ENCODE measurements around the gene TTLL11. TPM values are rescaled to one million over a fixed set of nuclear protein-coding genes. Genes with fewer than 3 reads are reported as not detected.
A peak's percentile ranks its signal among the peaks of the same experiment; 100 is the strongest.

TTLL11 gene
- total RNA-seq, 1 donor from 2014 or later: 23.9 TPM

DNA sequence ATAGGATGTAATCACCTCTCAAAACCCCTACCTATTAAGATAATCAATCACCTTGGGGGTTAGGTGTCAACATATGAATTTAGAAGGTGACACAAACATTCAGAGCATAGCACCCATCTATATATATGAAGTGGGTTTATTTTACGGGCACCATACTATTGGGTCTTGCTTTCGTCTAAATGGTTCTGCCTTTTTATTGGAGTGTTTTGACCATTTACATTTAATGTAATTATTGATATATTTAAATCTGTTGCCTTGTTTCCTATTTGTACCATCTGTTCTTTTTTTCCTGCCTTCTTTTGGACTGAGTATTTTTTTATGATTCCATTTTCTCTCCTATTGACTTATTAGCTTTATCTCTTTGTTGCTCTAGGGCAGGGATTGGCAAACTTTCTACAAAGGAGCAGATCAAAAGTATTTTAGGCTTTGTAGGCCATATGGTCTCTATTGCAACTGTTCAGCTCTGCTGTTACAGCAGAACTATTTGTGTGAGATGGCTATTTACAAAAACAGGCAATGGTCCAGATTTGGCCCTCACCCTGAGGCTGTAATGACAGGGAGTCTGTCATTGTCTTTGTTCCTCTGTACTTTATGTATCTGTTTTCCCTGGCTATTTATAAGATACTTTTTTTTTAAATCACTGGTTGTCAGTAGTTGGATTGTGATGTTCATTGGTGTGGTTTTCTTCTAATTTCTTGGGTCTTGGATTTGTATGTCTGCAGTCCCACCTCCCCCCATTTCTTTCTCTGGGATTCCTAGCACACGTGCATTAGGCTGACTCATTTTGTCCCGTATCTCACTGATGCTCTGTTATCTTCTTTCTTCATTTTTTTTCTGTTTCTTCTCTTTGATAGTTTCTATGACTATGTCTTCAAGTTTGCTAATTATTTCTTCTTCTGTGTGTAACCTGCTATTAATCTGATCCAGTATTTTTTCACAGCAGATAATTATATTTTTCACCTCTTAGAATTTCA, 314.6 kb downstream of the TTLL11 start:
- TF ChIP-seq, protein P1, sequence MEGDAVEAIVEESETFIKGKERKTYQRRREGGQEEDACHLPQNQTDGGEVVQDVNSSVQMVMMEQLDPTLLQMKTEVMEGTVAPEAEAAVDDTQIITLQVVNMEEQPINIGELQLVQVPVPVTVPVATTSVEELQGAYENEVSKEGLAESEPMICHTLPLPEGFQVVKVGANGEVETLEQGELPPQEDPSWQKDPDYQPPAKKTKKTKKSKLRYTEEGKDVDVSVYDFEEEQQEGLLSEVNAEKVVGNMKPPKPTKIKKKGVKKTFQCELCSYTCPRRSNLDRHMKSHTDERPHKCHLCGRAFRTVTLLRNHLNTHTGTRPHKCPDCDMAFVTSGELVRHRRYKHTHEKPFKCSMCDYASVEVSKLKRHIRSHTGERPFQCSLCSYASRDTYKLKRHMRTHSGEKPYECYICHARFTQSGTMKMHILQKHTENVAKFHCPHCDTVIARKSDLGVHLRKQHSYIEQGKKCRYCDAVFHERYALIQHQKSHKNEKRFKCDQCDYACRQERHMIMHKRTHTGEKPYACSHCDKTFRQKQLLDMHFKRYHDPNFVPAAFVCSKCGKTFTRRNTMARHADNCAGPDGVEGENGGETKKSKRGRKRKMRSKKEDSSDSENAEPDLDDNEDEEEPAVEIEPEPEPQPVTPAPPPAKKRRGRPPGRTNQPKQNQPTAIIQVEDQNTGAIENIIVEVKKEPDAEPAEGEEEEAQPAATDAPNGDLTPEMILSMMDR (IDR thresholded peaks at IDR 0.05; ENCODE audit: partially characterized antibody, unreplicated experiment): no peak
- Mint-ChIP-seq H3K4me1 (ENCODE audit: low read depth, unreplicated experiment) (peaks cover 38% of the 10 kb centered on the region), H3K36me3 (ENCODE audit: unreplicated experiment) (peaks cover 4% of the 10 kb centered on the region), H3K27ac (ENCODE audit: unreplicated experiment) (peak overlapping the region; percentile 63), H3K9me3 (ENCODE audit: unreplicated experiment) (peaks cover 11% of the 10 kb centered on the region), H3K4me3 (ENCODE audit: unreplicated experiment) (no peak overlapping the region), H3K27me3 (ENCODE audit: unreplicated experiment) (peaks cover 12% of the 10 kb centered on the region)
- DNase-seq: no peak

DNA sequence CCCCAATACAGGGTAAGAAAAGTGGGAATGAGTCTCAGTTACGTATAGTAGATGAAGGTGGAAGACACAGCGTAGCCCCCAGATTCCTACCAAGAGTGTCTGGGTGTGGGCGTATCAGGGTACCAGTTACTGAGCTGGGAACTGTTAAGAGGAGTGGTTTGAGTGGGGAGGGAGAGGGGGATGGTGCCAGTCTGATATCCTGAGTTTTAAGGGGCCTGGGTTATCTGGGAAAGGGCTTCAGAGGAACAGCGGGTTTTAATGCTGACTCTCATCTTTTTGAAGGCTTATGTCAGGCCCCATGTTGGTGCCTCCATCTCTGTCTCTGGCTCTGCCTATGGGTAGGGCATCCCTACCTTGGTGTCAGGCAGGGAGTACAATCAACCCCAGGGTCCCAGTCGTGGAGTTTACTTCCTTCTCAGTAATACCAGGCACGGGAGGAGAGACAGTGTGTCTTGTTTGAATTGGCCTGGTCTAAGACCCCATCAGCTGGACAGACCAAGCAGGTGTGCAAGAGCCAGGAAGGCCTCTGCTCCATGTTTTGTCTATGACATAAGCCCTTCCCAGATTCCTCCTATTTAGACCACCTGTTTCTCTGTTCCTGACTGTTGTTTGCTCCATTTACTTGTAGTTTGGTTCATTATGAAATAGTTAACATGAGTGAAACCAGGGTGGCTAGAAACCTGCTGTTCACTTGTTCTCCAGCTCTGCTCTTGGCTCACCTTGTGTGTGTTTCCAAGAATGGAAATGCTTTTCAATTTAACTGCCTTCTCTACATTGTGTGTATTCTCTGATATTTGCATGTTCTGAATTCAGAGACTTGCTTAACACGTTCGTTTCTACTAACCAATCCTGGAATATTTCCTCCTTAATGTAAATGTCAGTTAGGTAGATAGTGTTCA, 316.1 kb downstream of the TTLL11 start:
- peaks cover 7% of the 10 kb centered on the region for H3K27me3 Mint-ChIP-seq (ENCODE audit: unreplicated experiment)

DNA sequence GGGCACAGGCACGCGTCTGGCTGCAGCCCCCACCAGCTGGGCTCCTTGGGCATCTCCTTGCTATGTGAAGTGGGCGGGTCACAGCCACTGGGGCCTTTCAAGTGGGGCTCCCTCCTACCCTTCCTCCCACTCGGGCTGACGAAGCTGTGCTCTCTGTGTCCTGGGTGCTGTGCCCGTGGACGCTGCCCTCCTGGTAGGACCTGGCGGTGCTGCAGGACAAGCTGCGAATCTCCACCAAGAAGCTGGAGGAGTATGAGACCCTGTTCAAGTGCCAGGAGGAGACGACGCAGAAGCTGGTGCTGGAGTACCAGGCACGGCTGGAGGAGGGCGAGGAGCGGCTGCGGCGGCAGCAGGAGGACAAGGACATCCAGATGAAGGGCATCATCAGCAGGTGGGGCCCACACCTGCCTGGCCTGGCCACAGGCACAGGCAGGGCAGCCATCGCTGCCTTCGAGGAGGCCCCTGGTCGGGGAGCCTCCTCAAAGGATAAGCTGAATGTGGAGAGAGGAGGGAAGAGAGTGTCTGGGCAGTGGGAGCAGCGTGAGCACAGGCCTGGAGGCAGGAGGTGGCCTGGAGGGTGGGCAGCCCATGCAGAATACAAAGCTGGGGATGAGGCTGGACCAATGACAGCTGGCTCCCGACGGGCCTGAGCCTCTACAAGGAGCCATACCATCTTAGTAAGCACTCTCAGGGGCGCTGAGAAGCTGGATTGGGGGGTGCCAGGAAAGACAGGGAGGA, 316.9 kb downstream of the TTLL11 start:
- peaks cover 4% of the 10 kb centered on the region for H3K36me3 Mint-ChIP-seq (ENCODE audit: unreplicated experiment)
- no peak overlapping the region for H3K27ac Mint-ChIP-seq (ENCODE audit: unreplicated experiment)
- H3K4me1 Mint-ChIP-seq (ENCODE audit: low read depth, unreplicated experiment): peaks cover 22% of the 10 kb centered on the region
- H3K27me3 Mint-ChIP-seq (ENCODE audit: unreplicated experiment): peaks cover 7% of the 10 kb centered on the region
- DNase-seq: no peak
- TF ChIP-seq, protein P1 (IDR thresholded peaks at IDR 0.05; ENCODE audit: partially characterized antibody, unreplicated experiment): no peak
- no peak overlapping the region for H3K4me3 Mint-ChIP-seq (ENCODE audit: unreplicated experiment)
- peaks cover 6% of the 10 kb centered on the region for H3K9me3 Mint-ChIP-seq (ENCODE audit: unreplicated experiment)

More for the DNA sequence above, 316.1 kb downstream of the TTLL11 start:
- Mint-ChIP-seq H3K9me3 (ENCODE audit: unreplicated experiment) (peaks cover 6% of the 10 kb centered on the region), H3K27ac (ENCODE audit: unreplicated experiment) (no peak overlapping the region), H3K36me3 (ENCODE audit: unreplicated experiment) (peaks cover 4% of the 10 kb centered on the region), H3K4me3 (ENCODE audit: unreplicated experiment) (no peak overlapping the region), H3K4me1 (ENCODE audit: low read depth, unreplicated experiment) (peaks cover 30% of the 10 kb centered on the region)
- TF ChIP-seq, protein P1 (IDR thresholded peaks at IDR 0.05; ENCODE audit: partially characterized antibody, unreplicated experiment): no peak
- no peak for DNase-seq

DNA sequence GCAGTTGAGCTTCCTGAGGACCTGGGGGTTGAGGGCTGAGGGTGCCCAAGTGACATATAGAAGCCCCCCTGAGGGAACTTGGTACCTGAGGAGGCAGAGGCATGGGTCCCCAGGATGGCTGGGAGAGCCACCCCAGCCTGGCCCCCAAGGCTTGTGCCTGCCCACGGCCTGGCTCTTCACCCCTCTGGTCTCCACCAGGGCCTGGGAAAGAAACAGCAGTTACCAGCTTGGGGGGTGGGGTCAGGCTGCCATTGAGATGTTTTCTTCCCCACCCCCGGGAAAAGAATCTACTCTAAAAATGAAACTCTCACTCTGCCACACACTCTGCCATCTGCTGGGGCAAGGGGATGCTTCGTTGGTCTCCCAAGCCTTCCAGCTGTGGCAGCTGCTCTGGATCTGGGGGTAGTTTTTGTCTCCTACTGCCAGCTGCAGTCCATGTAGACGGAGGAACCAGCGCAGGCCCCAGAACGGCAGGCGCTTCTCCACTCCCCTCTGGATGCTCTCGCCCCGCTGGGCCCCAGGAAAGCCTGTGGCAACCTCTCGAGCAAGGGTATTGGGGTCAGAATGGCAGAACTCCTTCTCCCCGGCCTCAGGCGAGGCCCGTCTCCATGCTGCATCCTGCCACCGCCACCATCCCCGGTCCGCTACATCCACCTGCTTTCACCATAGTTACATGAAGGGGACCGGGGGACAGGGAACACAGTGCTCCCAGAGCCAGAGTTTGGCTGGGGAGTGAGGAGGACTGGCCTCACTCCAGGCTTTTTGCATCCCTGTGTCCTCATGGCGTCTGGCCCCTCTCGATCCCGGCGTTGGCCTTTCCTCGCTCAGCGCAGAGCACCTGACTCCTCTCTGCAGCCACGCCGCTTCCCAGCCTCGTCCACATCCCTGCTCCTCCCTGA, 318.1 kb downstream of the TTLL11 start:
- peaks cover 5% of the 10 kb centered on the region for H3K27me3 Mint-ChIP-seq (ENCODE audit: unreplicated experiment)
- peaks cover 4% of the 10 kb centered on the region for H3K36me3 Mint-ChIP-seq (ENCODE audit: unreplicated experiment)
- no peak overlapping the region for H3K27ac Mint-ChIP-seq (ENCODE audit: unreplicated experiment)
- H3K4me1 Mint-ChIP-seq (ENCODE audit: low read depth, unreplicated experiment): peaks cover 15% of the 10 kb centered on the region
- DNase-seq: no peak
- TF ChIP-seq, protein P1 (IDR thresholded peaks at IDR 0.05; ENCODE audit: partially characterized antibody, unreplicated experiment): no peak
- no peak overlapping the region for H3K4me3 Mint-ChIP-seq (ENCODE audit: unreplicated experiment)
- peaks cover 10% of the 10 kb centered on the region for H3K9me3 Mint-ChIP-seq (ENCODE audit: unreplicated experiment)

Measured in glutamatergic neuron (in vitro differentiated cells).